H54 (cell line): ENCODE measurements around the gene ERICH6.

Experiments used
- DNase-seq: peaks from one replicate; pipeline ENCODE4 v3.0.0; 2011; ENCODE audit warnings: low spot score, mixed read lengths; ENCODE audit not compliant: insufficient read length
- FAIRE-seq: peaks from 3 replicates; lab custom pipeline; 2011; peaks lifted over from hg19 to GRCh38; lab: Jason Lieb, UNC
- POLR2A ChIP-seq: IDR thresholded peaks from 2 replicates; pipeline ENCODE4 v1.6.1; 2011; ENCODE audit warnings: low read depth, mild to moderate bottlenecking, low read length

Gene ERICH6

DNA sequence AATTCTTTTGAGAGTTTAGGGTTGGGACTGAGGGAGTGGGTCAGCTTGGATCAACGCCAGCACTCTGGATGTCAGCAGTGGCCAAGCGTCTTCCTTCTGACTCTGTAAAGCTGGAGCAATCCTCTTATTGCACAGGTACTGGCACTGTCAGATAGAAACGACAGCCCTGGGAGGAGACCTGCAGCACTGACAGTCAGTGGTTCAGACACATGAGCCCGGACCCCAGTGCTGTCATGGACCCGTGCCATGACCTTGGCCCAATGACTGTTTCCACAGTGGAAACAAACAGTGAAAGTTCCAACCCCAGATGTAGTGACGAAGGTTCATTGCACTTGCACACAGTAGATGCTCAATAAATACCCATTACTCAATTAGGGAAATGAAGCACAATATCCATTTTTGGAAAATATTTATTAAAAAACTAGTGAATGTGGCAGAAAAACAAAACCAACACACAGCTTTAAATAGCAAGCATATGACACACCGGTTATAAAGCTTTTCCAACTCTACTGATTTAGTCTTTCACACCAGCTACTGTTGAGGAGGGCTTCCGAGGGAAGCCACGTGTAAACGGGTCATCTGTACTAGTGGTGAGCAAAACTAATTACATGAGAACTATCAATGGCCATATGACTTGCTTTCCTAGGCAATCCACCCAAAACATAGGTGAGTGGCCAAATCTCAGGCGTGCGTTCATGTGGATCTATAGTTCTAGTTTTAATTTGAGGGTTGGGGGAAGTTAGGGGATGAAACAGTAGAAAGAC, 37.2 kb upstream of the ERICH6 start:
- DNase-seq (no peak), FAIRE-seq (no peak)
- TF ChIP-seq POLR2A = no peak

DNA sequence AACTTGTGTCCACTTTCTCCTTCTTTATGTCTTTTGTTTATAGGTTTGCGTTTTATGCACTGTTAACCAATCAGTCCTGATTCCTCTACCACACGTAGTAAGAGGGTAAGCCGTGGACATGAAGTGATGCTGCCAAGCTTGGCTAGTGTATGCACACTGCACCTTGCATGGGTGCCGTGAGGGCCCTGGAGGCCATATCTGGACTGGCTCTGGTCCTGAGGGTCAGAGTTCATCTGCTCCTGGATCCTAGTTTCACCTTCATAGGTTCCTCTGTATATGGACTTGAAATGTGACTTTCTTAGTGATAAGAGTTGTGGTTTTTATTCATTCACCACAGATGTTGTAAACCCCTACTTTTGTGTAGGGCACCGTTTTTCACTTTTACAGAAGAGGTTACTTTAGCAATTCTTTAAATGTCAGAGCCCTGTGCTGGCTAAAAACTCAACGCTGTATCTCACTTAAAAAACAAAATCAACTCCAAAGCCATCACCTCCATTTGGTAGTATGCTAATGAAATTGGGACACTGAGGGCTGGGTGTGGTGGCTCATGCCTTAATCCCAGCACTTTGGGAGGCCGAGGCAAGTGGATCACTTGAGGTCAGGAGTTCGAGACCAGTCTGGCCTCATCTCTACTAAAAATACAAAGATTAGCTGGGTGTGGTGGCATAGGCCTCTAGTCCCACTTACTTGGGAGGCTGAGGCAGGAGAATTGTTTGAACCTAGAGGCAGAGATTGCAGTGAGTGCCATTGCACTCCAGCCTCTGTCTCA, 36.3 kb upstream of the ERICH6 start:
- DNase-seq (no peak), FAIRE-seq (no peak)
- no peak for TF ChIP-seq POLR2A

DNA sequence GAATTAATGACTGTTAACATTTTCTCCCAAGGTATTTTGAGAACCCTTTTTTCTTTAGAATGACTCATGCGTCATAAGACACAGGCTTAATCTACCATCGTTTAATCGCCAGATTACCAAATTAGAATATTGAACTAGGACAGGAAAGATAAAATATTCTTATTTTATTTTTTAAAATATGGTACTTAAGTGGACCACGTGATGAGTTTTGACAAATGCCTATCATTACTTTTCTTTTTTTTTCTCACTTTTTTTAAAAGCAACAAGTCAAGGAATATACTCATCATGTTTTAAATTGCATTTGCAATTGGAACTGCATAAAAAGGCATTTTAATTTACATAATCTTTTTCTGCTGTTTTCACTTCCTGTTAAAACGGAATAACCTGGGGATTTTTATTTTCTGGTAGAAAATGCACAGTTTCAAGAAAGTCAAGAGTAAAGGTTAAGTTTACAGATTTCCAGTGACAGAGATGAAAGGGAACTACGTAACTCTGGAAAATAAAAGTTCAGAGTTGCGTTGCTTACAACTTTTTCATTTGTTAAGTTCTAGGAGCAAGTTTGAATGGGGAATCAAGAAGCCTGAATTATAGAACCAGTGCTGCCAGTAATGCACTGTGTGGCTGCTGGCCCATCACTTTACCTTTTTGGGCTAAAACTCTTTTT, 35.6 kb upstream of the ERICH6 start:
- no peak for FAIRE-seq
- TF ChIP-seq POLR2A = no peak
- no peak for DNase-seq

DNA sequence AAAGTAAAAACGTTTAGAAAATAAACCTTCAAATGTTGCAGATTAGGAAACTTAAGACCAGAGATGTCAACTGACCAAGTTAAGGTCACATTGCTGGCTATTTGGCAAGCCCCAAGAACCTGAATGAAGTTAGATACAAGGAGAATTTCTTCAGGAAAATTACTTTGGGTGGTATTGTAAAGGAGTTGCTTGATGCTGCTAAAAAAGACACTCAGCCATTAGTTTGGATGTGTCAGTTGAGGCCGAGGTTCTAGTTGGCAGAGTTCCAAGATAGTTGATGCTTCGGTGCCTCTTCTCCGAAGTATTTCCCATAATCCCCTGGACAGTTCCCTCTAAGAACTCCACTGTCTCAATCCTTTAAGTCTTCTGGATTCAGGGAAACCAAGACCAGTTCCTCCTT, 35.0 kb upstream of the ERICH6 start:
- FAIRE-seq (no peak), DNase-seq (no peak)
- no peak for TF ChIP-seq POLR2A

DNA sequence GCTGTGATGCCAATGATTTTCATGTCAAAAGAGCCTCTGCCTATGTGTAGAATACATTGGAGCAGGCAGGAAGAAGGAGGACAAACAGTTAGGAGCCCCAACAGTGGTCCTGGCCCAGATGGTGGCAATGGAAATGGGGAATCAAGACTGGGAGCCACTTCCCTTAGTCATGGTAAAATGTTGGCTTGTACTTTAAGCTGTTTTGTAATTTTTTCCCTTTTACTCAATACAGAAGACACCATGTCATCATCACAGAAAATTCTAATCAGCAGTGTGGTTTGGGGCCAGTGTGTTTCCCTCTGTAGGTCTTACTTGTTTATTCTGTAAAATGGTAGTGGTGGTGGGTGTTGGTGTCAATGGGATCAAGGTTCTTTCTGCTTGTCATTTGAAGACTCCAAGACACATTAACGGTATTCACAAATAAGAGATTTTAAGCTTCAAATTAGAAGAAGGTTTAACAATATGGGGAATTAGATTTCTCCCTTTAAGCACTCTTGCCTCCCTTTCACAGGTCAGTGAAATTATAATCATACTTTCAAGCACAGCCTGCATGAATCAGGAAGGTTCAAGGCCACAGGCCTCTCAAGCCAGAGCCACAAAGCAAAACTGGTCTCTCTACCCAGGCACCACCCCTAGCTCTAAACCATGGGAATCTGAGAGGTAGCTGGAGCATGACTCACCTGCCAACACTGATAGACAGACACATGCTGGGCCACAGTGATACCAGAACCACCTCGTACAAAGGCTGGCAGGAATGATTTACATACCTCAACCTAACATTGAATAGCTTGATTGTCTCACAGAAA, 34.4 kb upstream of the ERICH6 start:
- peak; percentile 50 for FAIRE-seq

DNA sequence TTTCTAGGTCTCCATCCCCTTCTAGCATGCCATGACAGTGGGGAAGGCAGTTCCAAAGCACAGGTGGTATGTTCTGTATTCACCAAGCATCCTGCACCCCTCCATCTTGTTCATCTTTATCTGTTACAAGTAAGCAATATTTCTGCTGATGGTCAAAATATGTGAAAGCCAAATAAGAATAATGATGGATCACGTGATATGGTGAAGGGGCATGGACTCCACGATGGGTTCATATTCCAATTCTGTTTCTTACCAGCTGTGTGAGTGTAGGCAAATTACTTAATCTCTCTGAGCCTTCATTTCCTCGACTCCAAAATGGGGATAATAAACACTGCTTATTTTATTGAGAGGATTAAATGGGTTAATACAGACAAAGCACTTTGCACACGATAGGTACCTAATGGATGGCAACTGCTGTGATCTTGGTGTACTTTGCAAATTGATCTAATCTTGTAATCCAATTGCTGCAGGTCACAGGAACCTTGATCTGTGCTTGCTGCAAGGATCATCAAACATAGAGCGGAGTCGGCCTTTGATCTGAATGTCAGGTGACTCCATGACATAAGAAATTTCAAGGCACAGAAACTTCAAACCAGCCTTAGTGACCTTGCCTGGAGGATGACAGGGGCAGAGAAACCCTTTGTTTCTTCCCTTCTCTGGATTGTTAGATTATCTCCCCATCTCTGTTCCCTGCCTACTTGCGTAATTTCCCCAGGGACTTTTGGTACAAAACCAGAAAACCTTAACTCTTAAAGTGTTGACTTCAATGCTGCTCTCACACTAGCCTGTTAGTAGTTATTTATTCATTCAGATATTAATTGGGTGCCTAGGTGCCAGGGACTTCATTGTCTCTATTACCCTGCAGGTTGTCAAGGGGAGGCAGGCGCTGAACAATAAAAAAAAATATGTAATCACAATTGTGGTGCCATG, 33.4 kb upstream of the ERICH6 start:
- no peak for TF ChIP-seq POLR2A
- FAIRE-seq = no peak
- no peak for DNase-seq

More for the DNA sequence above, 34.4 kb upstream of the ERICH6 start:
- peak; percentile 40 for DNase-seq
- TF ChIP-seq POLR2A = no peak

DNA sequence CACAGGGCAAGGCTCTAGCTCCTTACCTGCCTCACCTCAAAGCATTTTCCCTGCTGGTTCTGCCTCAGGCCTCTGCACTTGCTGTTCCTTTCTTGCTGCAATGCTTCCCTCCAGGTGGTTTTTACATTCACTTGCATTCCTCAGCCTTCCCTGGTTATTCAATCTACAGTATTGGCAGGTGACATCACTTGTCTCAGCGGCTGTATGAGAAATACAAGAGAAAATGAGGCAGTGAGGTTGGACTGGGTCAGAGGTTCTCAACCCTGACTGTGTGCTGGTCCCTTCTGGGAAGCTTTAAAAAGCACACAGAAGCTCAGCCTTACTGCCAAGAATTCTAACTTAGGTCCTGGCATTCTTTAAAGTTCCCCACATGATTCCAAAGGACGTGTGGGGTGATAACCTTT, 32.6 kb upstream of the ERICH6 start:
- TF ChIP-seq POLR2A = no peak
- DNase-seq (no peak), FAIRE-seq (no peak)

DNA sequence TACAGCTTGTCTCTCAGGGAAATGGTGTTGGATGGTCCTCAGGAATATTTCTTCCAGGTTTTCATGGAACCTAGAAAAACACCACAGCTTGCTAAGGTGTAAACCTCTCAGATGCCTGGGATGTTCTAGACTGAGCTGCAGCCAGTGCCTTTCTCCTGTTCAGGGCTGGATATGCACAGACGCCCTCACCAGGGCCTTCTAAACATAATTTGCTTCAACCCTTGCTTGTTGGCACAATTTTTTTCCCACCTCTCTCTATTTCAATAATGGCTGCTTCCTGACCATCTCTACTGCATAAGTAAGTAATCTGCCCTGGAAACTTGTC, 31.0 kb upstream of the ERICH6 start:
- DNase-seq = no peak
- no peak for TF ChIP-seq POLR2A
- no peak for FAIRE-seq

DNA sequence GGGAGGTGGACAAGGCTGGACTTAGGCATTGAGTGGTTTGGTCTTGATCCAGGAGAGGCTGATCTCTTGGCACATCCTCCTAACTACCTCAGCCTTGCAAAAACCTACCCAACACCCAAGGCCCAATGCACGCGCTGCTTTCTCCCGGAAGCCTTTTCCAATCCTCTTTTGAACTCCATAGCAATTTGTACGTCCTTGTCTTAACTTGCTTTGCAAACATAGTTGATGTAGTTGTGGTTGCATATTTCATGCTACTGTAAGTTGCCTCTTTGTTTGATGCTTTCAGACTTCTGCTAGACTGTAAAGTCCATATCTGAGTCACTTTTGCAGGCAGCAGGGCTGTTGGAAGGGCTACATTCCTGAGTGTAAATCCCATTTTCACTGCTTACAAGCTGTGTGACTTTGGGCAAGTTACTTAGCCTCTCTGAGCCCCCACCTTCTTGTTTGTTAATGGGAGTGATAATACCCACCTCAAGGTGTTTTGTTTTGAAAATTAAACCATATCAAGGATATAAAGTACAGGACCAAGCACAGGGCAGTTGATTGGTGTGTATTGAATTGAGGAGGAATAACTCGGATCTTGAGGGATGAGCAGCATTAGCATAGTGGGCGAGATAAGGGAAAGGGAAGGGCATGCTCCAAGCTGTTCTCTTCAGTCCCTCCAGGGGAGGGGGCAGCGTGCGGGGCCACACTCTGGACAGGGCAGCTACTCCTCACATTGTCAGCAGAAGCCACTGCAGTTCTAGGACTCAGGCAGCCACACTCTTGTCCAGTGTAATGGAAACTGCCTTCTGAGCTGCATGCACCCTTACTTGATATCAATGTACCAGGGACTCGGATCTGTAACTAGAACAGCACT, 30.4 kb upstream of the ERICH6 start:
- DNase-seq = no peak

DNA sequence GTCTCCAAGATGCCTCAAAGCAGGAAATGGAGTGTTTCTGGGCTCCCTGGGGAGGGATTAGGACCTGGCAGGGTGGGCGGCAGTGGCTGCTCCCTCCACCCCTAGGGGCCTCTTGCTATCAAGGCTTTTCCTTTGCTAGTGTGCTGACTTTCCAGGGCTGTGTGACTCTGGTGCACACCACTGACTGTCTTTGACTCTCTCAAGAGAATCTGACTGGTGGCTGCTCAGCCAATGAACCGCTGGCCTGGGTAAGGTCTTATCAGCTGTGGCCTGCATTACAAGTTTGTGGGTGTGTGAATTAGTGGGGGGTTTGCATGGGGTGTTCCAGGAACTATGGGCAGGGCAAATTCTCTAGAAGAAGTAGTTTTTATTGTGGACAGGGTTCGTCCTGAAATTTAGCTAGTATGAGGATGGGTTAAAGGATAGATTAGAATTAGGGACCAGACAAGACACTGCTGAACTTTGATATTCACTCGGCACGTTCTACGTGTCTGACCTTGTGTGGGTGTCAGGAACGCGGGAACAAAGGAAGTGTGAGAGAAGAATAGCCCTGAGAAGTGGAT, 29.7 kb upstream of the ERICH6 start:
- DNase-seq (no peak), FAIRE-seq (no peak)
- TF ChIP-seq POLR2A = no peak

More for the DNA sequence above, 30.4 kb upstream of the ERICH6 start:
- TF ChIP-seq POLR2A = no peak
- no peak for FAIRE-seq

DNA sequence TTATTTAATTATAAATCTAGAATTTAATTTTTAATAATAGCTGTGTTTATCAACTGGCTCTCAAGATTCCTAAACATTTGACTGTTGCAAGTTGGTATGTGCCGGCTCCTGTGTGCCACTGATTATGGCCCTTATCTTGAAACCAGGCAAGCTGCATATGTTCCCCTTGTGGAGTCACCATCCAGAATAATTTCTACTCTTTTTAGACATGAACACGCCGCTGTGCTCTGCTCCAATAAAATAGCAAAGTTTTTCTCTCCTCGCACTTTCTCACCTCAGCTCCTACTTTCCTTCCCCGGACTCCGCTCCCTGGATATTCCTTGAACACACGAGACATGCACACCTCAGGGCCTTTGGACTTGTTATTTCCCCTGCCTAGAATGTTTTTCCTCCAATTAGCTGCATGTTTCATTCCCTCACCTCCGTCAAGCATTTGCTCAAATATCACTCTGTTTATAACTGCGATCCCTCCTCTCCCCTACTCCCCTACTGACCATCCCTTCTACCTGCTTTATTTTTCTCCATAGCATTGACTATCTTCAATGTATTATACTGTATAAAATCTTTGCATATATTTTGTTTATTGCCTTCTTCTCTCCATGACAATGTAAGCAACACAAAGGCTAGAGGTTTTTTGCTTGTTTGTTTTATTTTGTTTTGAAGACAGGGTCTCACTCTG, 26.1 kb upstream of the ERICH6 start:
- FAIRE-seq (no peak), DNase-seq (no peak)
- no peak for TF ChIP-seq POLR2A
